RWPE1 (cell line): ENCODE results near the gene C17orf50.

ENCODE experiments used
- CTCF ChIA-PET: fragments of 350-600 bp; sonication (Branson Sonifier 250); formaldehyde crosslinking; extraction: SDS; loops from one replicate; lab custom pipeline; 2021; lab: Yijun Ruan, JAX
- POLR2A ChIA-PET: fragments of 400-600 bp; formaldehyde crosslinking; extraction: SDS; loops from one replicate; lab custom pipeline; 2020; ENCODE audit warnings: antibody characterized with exemption; ENCODE audit not compliant: low non-redundant PET; lab: Yijun Ruan, JAX
- DNase-seq: peaks from one replicate; pipeline ENCODE4 v3.0.0; 2012; ENCODE audit warnings: low spot score
- H3K27ac ChIP-seq: fragments of 450-650 bp; 2 replicates; pipeline ENCODE4 v1.5.1; 2017
- CTCF ChIP-seq: fragments of 450-650 bp; conservative IDR thresholded peaks from 2 replicates; pipeline ENCODE4 v1.5.1; 2017; ENCODE audit warnings: low read depth, mild to moderate bottlenecking

Gene C17orf50

DNA sequence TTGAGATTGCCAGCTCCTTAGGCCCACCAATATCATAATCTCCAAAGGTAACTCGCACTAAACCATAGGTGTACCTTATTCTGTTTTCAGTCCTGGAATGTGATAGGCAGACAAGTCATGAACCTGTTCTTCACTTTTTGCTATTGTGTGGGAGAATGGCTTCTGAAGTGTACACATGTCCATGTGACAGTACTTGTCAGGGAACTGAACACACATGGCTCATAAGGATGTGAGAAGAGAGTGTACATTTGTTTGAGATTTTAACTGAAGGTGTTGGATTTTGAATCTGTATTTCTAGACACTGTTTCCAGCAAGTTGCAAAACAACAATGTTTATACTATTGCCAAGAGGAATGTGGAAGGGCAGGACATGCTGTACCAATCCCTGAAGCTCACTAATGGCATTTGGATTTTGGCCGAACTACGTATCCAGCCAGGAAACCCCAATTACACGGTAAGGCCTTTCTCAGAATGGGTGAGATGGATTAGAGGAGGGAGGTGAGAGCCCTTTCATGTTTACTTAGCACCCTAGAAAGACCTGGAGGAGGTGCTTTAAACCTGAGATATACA is 43.7 kb upstream of the C17orf50 start:
- no peak overlapping the region for H3K27ac ChIP-seq
- DNase-seq = no peak
- no peak for TF ChIP-seq CTCF
- ChIA-PET CTCF (interaction anchor here (0.6 to 1.3 kb wide), 2 partner anchors 10 to 546 kb away, joined by 3 to 7 read pairs; no protein-coding TSS in a partner anchor), POLR2A (no interaction called here)

DNA sequence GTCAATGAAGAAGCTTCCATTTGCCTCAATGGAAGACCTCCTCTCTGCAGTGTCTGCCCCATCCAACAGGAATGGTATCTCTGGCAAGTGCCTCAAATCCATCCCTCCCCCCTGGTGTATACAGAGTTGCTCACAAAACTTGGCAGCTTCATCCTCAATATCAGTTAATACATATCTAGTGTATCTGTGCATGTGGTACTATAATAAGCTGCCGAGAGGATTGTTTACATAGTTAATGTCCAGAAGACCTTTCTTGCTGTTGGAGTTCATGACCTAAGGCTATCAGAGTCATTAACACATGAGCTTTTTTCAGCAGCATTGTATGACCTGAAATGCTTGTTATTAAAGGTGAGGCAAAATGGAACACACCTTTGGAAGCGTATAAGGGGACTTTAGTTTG is 43.2 kb upstream of the C17orf50 start:
- H3K27ac ChIP-seq = no peak overlapping the region
- POLR2A ChIA-PET = no interaction called here
- CTCF ChIA-PET = interaction anchor here (0.6 to 1.3 kb wide), 2 partner anchors 10 to 546 kb away, joined by 3 to 7 read pairs; no protein-coding TSS in a partner anchor
- DNase-seq = no peak
- no peak for TF ChIP-seq CTCF

- no peak for DNase-seq
- no peak overlapping the region for H3K27ac ChIP-seq
- TF ChIP-seq CTCF = no peak
- ChIA-PET POLR2A (no interaction called here), CTCF (no interaction called here)
These were observed 37.0 kb upstream of the C17orf50 start for GRCh38 chr17:35723735-35724134.

- no peak for TF ChIP-seq CTCF
- ChIA-PET CTCF (interaction anchor here (1.1 kb wide), 1 partner anchor 128 kb away, joined by 3 read pairs; no protein-coding TSS in a partner anchor), POLR2A (no interaction called here)
- no peak for DNase-seq
- H3K27ac ChIP-seq = no peak overlapping the region
These were observed 35.6 kb upstream of the C17orf50 start for GRCh38 chr17:35725058-35725457.

DNA sequence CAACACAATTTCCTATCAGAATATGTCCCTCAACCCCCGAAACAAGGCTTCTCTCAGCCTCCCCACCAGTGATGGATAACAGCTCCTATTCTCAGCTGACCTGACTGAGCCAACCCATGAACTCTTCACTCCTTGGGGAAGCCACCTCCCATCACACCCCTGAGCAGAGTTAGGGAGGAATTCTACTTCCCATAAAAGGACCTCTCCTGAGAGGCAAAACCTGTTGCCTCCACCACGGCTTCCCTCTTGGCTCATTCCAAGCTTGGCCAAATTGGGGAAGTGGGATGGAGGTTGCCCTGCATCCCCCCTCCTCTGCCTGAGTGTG is 34.9 kb upstream of the C17orf50 start:
- DNase-seq = no peak
- no peak overlapping the region for H3K27ac ChIP-seq
- ChIA-PET POLR2A (no interaction called here), CTCF (interaction anchor here (0.6 to 1.3 kb wide), 3 partner anchors 22 to 129 kb away, joined by 3 to 4 read pairs (median 3); no protein-coding TSS in a partner anchor)
- TF ChIP-seq CTCF = no peak

DNA sequence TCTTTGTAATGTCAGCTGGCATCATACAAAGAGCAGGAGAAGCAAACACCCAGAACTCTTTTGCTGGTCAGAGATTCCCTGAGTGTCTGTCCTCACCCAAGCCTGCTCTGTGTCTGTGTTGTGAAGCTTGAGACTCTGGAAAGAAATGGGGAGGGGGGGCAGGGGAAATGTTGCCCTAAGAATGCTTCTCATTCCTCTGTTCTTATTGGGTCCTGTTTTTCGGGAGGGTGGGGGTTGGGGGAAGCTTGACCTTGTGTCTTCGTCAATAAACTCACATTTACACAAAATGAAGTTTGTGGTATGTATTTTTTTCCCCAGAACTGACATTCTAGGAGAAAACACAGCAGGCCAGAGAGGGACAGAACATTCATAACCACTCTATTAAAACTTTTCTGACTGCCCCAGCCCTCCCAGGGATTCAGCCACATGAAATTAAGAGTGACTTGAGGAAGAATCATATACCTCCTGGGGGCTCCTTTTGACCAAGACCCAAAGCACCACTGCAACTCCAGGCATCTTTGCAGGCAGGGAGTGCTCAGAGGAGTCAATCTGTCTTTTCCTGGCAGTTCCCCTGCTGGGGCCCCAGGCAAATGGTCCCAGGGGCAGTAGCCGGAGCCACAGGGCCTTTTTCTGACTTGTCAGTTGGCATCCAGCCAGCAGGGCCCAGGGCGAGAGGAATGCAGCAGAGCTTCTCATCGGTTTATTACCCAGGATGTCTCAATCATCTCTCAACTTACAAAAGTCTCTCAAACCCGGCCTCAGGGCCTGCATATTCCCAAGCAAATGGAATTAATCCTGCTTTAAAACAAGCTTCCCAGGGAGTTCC is 34.3 kb upstream of the C17orf50 start:
- peak; percentile 71 for DNase-seq
- ChIA-PET POLR2A (no interaction called here), CTCF (interaction anchor here (0.6 to 2.4 kb wide), 5 partner anchors 9 to 257 kb away, joined by 3 to 7 read pairs (median 3); no protein-coding TSS in a partner anchor)
- TF ChIP-seq CTCF = no peak
- peak overlapping the region; percentile 50 for H3K27ac ChIP-seq
